ENCODE measurements around the gene PSMC3. TPM values are rescaled to one million over a fixed set of nuclear protein-coding genes. Genes with fewer than 3 reads are reported as not detected.

PSMC3 gene
- total RNA-seq, 3 donors from 2014 or later (not counting 1 experiment from before 2014, with no cell fraction given): 74.0 to 85.9 (median 77.7) TPM

- no peaks in the 10 kb centered on the region for H3K9me3 ChIP-seq (ENCODE audit: control insufficient read depth, insufficient read depth, low read length)
- 96% methylated on average over 18 of the region's 18 CpGs for WGBS (ENCODE audit: insufficient coverage)
- peaks cover 0 to 3% of the 10 kb centered on the region in 2 donors for H3K27me3 Mint-ChIP-seq (ENCODE audit: low read depth in 2 of 2)
- DNase-seq: no peak
- H3K36me3 ChIP-seq (ENCODE audit: control insufficient read depth, insufficient read depth, low read length): no peaks in the 10 kb centered on the region
- intact Hi-C loops (cut with micrococcal nuclease): no loop called here
- H3K4me1 ChIP-seq (ENCODE audit: control insufficient read depth, insufficient read depth, low read length): no peaks in the 10 kb centered on the region
- no peaks in the 10 kb centered on the region for H3K27me3 ChIP-seq (ENCODE audit: control insufficient read depth, insufficient read depth, low read length)
- ATAC-seq: no peak
- H3K4me3 ChIP-seq (ENCODE audit: low read length): no peak overlapping the region
- no peaks in the 10 kb centered on the region for H3K36me3 Mint-ChIP-seq
- no peaks in the 10 kb centered on the region for H3K4me1 Mint-ChIP-seq
- no peak overlapping the region for H3K4me3 Mint-ChIP-seq
- H3K27ac ChIP-seq (ENCODE audit: low read length): no peak overlapping the region
- TF ChIP-seq CTCF (IDR thresholded peaks at IDR 0.05): no peak
- no peak overlapping the region for H3K27ac Mint-ChIP-seq
- no peaks in the 10 kb centered on the region for H3K9me3 Mint-ChIP-seq
Observed at GRCh38 chr11:47438721-47439120, 12.5 kb upstream of the PSMC3 start.

- no peak overlapping the region for H3K4me3 Mint-ChIP-seq
- H3K4me1 Mint-ChIP-seq: no peaks in the 10 kb centered on the region
- H3K4me3 ChIP-seq (ENCODE audit: low read length): no peak overlapping the region
Observed at GRCh38 chr11:47437746-47438418, 11.6 kb upstream of the PSMC3 start.

GRCh38 chr11:47437218-47437745, 11.0 kb upstream of the PSMC3 start:
- intact Hi-C loops (cut with micrococcal nuclease): no loop called here
- 94% methylated on average over 11 of the region's 11 CpGs for WGBS (ENCODE audit: insufficient coverage)

More at GRCh38 chr11:47437746-47438418, 11.6 kb upstream of the PSMC3 start:
- no peak for TF ChIP-seq CTCF (IDR thresholded peaks at IDR 0.05)
- Histone ChIP-seq H3K27me3 (ENCODE audit: control insufficient read depth, insufficient read depth, low read length) (no peaks in the 10 kb centered on the region), H3K36me3 (ENCODE audit: control insufficient read depth, insufficient read depth, low read length) (no peaks in the 10 kb centered on the region), H3K4me1 (ENCODE audit: control insufficient read depth, insufficient read depth, low read length) (no peaks in the 10 kb centered on the region), H3K27ac (ENCODE audit: low read length) (no peak overlapping the region), H3K9me3 (ENCODE audit: control insufficient read depth, insufficient read depth, low read length) (no peaks in the 10 kb centered on the region)
- 87% methylated on average over 16 of the region's 16 CpGs for WGBS (ENCODE audit: insufficient coverage)
- Mint-ChIP-seq H3K27me3 (ENCODE audit: low read depth in 2 of 2) (peaks cover 0 to 3% of the 10 kb centered on the region in 2 donors), H3K9me3 (no peaks in the 10 kb centered on the region), H3K36me3 (no peaks in the 10 kb centered on the region), H3K27ac (no peak overlapping the region)
- DNase-seq: no peak
- no peak for ATAC-seq
- intact Hi-C loops (cut with micrococcal nuclease): no loop called here

More at GRCh38 chr11:47437218-47437745, 11.0 kb upstream of the PSMC3 start:
- no peak overlapping the region for H3K4me3 ChIP-seq (ENCODE audit: low read length)
- H3K27ac ChIP-seq (ENCODE audit: low read length): no peak overlapping the region
- Mint-ChIP-seq H3K9me3 (no peaks in the 10 kb centered on the region), H3K36me3 (no peaks in the 10 kb centered on the region), H3K4me3 (no peak overlapping the region), H3K27ac (no peak overlapping the region), H3K27me3 (ENCODE audit: low read depth in 2 of 2) (peaks cover 0 to 3% of the 10 kb centered on the region in 2 donors), H3K4me1 (no peaks in the 10 kb centered on the region)
- H3K4me1 ChIP-seq (ENCODE audit: control insufficient read depth, insufficient read depth, low read length): no peaks in the 10 kb centered on the region
- no peaks in the 10 kb centered on the region for H3K27me3 ChIP-seq (ENCODE audit: control insufficient read depth, insufficient read depth, low read length)
- TF ChIP-seq CTCF (IDR thresholded peaks at IDR 0.05): no peak
- DNase-seq (no peak), ATAC-seq (no peak)
- no peaks in the 10 kb centered on the region for H3K9me3 ChIP-seq (ENCODE audit: control insufficient read depth, insufficient read depth, low read length)
- H3K36me3 ChIP-seq (ENCODE audit: control insufficient read depth, insufficient read depth, low read length): no peaks in the 10 kb centered on the region

Data from natural killer cell (primary cell).